Activated T-cell treated with anti-CD3 and anti-CD28 coated beads, Interleukin-2, amount 50 U/mL, for 48 hours (primary cell): ENCODE results near the gene BCAR3.
A peak's percentile ranks its signal among the peaks of the same experiment; 100 is the strongest.
"Not testable (repeated sequence)": the region's sequence is repeated elsewhere in the genome, so short reads cannot be mapped to it uniquely, and the experiment has no call there.

ENCODE experiments used
- DNase-seq, 2 experiments: peaks; one replicate each; pipeline ENCODE4 v3.0.0-alpha.2; 2020

Gene BCAR3

GRCh38 chr1:93705892-93706500 is 24.4 kb upstream of the BCAR3 start:
- no peak for DNase-seq

GRCh38 chr1:93704052-93704451 is 22.4 kb upstream of the BCAR3 start:
- no peak for DNase-seq

- no peak for DNase-seq
These were observed 22.0 kb upstream of the BCAR3 start for GRCh38 chr1:93703643-93704042.

GRCh38 chr1:93702828-93703183 is 21.2 kb upstream of the BCAR3 start:
- DNase-seq: no peak

- no peak for DNase-seq
These were observed 20.6 kb upstream of the BCAR3 start for GRCh38 chr1:93702111-93702827.

- no peak for DNase-seq
These were observed 20.0 kb upstream of the BCAR3 start for GRCh38 chr1:93701629-93702028.

GRCh38 chr1:93700532-93701469 is 19.2 kb upstream of the BCAR3 start:
- no peak for DNase-seq

GRCh38 chr1:93699503-93700168 is 18.0 kb upstream of the BCAR3 start:
- no peak for DNase-seq

- DNase-seq: no peak
These were observed 17.4 kb upstream of the BCAR3 start for GRCh38 chr1:93699049-93699384.

GRCh38 chr1:93698329-93699048 is 16.9 kb upstream of the BCAR3 start:
- DNase-seq: no peak

GRCh38 chr1:93697566-93697965 is 15.9 kb upstream of the BCAR3 start:
- not testable (repeated sequence) for DNase-seq

- no peak for DNase-seq
These were observed 13.9 kb upstream of the BCAR3 start for GRCh38 chr1:93695411-93696005.

GRCh38 chr1:93694819-93695218 is 13.2 kb upstream of the BCAR3 start:
- DNase-seq: no peak

- no peak for DNase-seq
These were observed 12.4 kb upstream of the BCAR3 start for GRCh38 chr1:93694039-93694438.

GRCh38 chr1:93692983-93693591 is 11.4 kb upstream of the BCAR3 start:
- peak; percentile 75 to 82 for DNase-seq

- no peak for DNase-seq
These were observed 10.8 kb upstream of the BCAR3 start for GRCh38 chr1:93692451-93692861.

GRCh38 chr1:93692026-93692425 is 10.4 kb upstream of the BCAR3 start:
- DNase-seq: no peak

- DNase-seq: no peak
These were observed 9.5 kb upstream of the BCAR3 start for GRCh38 chr1:93690921-93691789.

- DNase-seq: no peak
These were observed 8.7 kb upstream of the BCAR3 start for GRCh38 chr1:93690341-93690740.

- no peak for DNase-seq
These were observed 8.0 kb upstream of the BCAR3 start for GRCh38 chr1:93689521-93690223.
